Natural killer cell (primary cell): Measurements from ENCODE around the gene DNAJC18. TPM values are rescaled to one million over a fixed set of nuclear protein-coding genes. Genes with fewer than 3 reads are reported as not detected.

Experiments used
- ATAC-seq, 3 donors: fragments of 150-1000 bp in 2 of 3; fragments of 200-7000 bp in 1 of 3; cut with Tn5 transposase; 1 replicate in 1 of 3; 2 replicates in 2 of 3; pipeline ENCODE4 v1.10.0; 2021; ENCODE audit warnings: mild to moderate bottlenecking in 2 of 3, moderate library complexity in 2 of 3
- DNase-seq, 2 donors: peaks; one replicate each; pipeline versions ENCODE4 v3.0.0 to v3.0.0-alpha.2; 2013 to 2021; ENCODE audit warnings: mixed read lengths in 1 of 2
- H3K27ac ChIP-seq: one replicate; pipeline ENCODE4 v1.5.1; 2013; ENCODE audit warnings: mild to moderate bottlenecking, low read length
- H3K27me3 ChIP-seq: one replicate; pipeline ENCODE4 v1.6.1; 2013; ENCODE audit warnings: low read length; ENCODE audit not compliant: control insufficient read depth, insufficient read depth
- H3K36me3 ChIP-seq: one replicate; pipeline ENCODE4 v1.6.1; 2013; ENCODE audit warnings: low read length; ENCODE audit not compliant: control insufficient read depth, insufficient read depth
- H3K4me1 ChIP-seq: one replicate; pipeline ENCODE4 v1.6.1; 2013; ENCODE audit warnings: low read length; ENCODE audit not compliant: control insufficient read depth, insufficient read depth
- H3K4me3 ChIP-seq: one replicate; pipeline ENCODE4 v1.5.1; 2013; ENCODE audit warnings: low read length
- H3K9me3 ChIP-seq: one replicate; pipeline ENCODE4 v1.6.1; 2013; ENCODE audit warnings: low read length; ENCODE audit not compliant: control insufficient read depth, insufficient read depth
- H3K27ac Mint-ChIP-seq, 2 donors: one replicate each; pipeline ENCODE4 v1.8.0; 2022; ENCODE audit warnings: mild to moderate bottlenecking in 2 of 2, mixed read lengths in 2 of 2, moderate library complexity in 1 of 2
- H3K27me3 Mint-ChIP-seq, 2 donors: one replicate each; pipeline ENCODE4 v1.8.0; 2022; ENCODE audit warnings: low read depth in 2 of 2, mixed read lengths in 2 of 2
- H3K36me3 Mint-ChIP-seq: one replicate; pipeline ENCODE4 v1.8.0; 2022; ENCODE audit warnings: mixed read lengths
- H3K4me1 Mint-ChIP-seq, 2 donors: one replicate each; pipeline ENCODE4 v1.8.0; 2022; ENCODE audit warnings: mixed read lengths in 2 of 2
- H3K4me3 Mint-ChIP-seq: one replicate; pipeline ENCODE4 v1.8.0; 2022; ENCODE audit warnings: mild to moderate bottlenecking, moderate library complexity, mixed read lengths
- H3K9me3 Mint-ChIP-seq, 2 donors: one replicate each; pipeline ENCODE4 v1.8.0; 2022; ENCODE audit warnings: mixed read lengths in 2 of 2
- CTCF ChIP-seq: fragments of 200-600 bp; IDR thresholded peaks from one replicate; pipeline ENCODE4 v1.8.0; 2022; ENCODE audit warnings: antibody characterized with exemption
- WGBS: methylation state at CpG from one replicate; pipeline ENCODE4 v1.1.7; 2013; ENCODE audit warnings: missing lambda C conversion rate; ENCODE audit not compliant: insufficient coverage; 5-methylcytosine and 5-hydroxymethylcytosine counted together
- intact Hi-C: fragments of 100-400 bp; cut with micrococcal nuclease; formaldehyde crosslinking; loops from one replicate; pipeline ENCODE4 v1.14.2; 2022
- total RNA-seq, 4 donors: library from RNA; stranded (reverse); fragments of 120-200 nt in 1 of 4; gene quantifications; one replicate each; pipeline versions ENCODE4 v1.2.3 to v1.2.4, GENCODE V29; 2013 to 2022

The DNAJC18 gene
- total RNA-seq, 3 donors from 2014 or later (not counting 1 experiment from before 2014, with no cell fraction given): 2.9 to 4.9 (median 3.6) TPM

GRCh38 chr5:139385061-139386049, 54.0 kb downstream of the DNAJC18 start:
- ATAC-seq: peak in 1 of 3 donors; percentile 24
- H3K9me3 Mint-ChIP-seq: no peaks in the 10 kb centered on the region
- Histone ChIP-seq H3K27me3 (no peaks in the 10 kb centered on the region), H3K9me3 (no peaks in the 10 kb centered on the region), H3K27ac (peak overlapping the region; percentile 65), H3K36me3 (no peaks in the 10 kb centered on the region), H3K4me1 (peaks cover 48% of the 10 kb centered on the region), H3K4me3 (peak overlapping the region; percentile 21)
- DNase-seq: peak in 1 of 2 donors; percentile 62
- no peak for TF ChIP-seq CTCF
- H3K4me1 Mint-ChIP-seq: peaks cover 34 to 53% of the 10 kb centered on the region in 2 donors
- WGBS: 26% methylated on average over 8 of the region's 8 CpGs
- no peaks in the 10 kb centered on the region for H3K27me3 Mint-ChIP-seq
- intact Hi-C loops: loop anchor here (10.0 kb wide), 1 partner anchor 821 kb away; no protein-coding TSS in a partner anchor
- H3K27ac Mint-ChIP-seq: peak overlapping the region; percentile 81 to 82
- no peaks in the 10 kb centered on the region for H3K36me3 Mint-ChIP-seq
- peak overlapping the region; percentile 86 for H3K4me3 Mint-ChIP-seq

GRCh38 chr5:139384591-139385051, 54.7 kb downstream of the DNAJC18 start:
- no peaks in the 10 kb centered on the region for H3K36me3 Mint-ChIP-seq
- no peak for DNase-seq
- 52% methylated on average over 9 of the region's 9 CpGs for WGBS
- H3K27ac Mint-ChIP-seq: peak overlapping the region; percentile 81 to 82
- no peaks in the 10 kb centered on the region for H3K27me3 Mint-ChIP-seq
- peaks cover 26 to 46% of the 10 kb centered on the region in 2 donors for H3K4me1 Mint-ChIP-seq
- no peak for TF ChIP-seq CTCF
- H3K9me3 ChIP-seq: no peaks in the 10 kb centered on the region
- no peak for ATAC-seq
- no peaks in the 10 kb centered on the region for H3K27me3 ChIP-seq
- no peaks in the 10 kb centered on the region for H3K36me3 ChIP-seq
- peak overlapping the region; percentile 86 for H3K4me3 Mint-ChIP-seq
- peak overlapping the region; percentile 21 for H3K4me3 ChIP-seq
- no peaks in the 10 kb centered on the region for H3K9me3 Mint-ChIP-seq
- H3K4me1 ChIP-seq: peaks cover 41% of the 10 kb centered on the region
- intact Hi-C loops: loop anchor here (10.0 kb wide), 1 partner anchor 820 kb away; no protein-coding TSS in a partner anchor
- peak overlapping the region; percentile 65 for H3K27ac ChIP-seq

GRCh38 chr5:139383993-139384590, 55.2 kb downstream of the DNAJC18 start:
- no peaks in the 10 kb centered on the region for H3K27me3 Mint-ChIP-seq
- WGBS: 85% methylated on average over 7 of the region's 7 CpGs
- intact Hi-C loops: loop anchor here (10.0 kb wide), 1 partner anchor 819 kb away; no protein-coding TSS in a partner anchor
- Histone ChIP-seq H3K4me1 (peaks cover 36% of the 10 kb centered on the region), H3K27ac (no peak overlapping the region), H3K36me3 (no peaks in the 10 kb centered on the region), H3K9me3 (no peaks in the 10 kb centered on the region), H3K4me3 (no peak overlapping the region), H3K27me3 (no peaks in the 10 kb centered on the region)
- H3K4me1 Mint-ChIP-seq: peaks cover 21 to 40% of the 10 kb centered on the region in 2 donors
- ATAC-seq (no peak), DNase-seq (no peak)
- H3K27ac Mint-ChIP-seq: peak overlapping the region; percentile 81 to 82
- no peaks in the 10 kb centered on the region for H3K36me3 Mint-ChIP-seq
- no peak for TF ChIP-seq CTCF
- H3K4me3 Mint-ChIP-seq: peak overlapping the region; percentile 86
- H3K9me3 Mint-ChIP-seq: no peaks in the 10 kb centered on the region
